ENCODE measurements around the gene AHNAK.

AHNAK gene

GRCh38 chr11:62430425-62430824 lies 116.2 kb downstream of the AHNAK start:
- H3K4me3 ChIP-seq (ENCODE audit: low read depth, low read length) = no peak overlapping the region
- no peak for TF ChIP-seq CTCF (IDR thresholded peaks at IDR 0.05; ENCODE audit: control insufficient read depth, extremely low read depth, insufficient read depth)

GRCh38 chr11:62428871-62429560 lies 117.6 kb downstream of the AHNAK start:
- no peak for TF ChIP-seq CTCF (IDR thresholded peaks at IDR 0.05; ENCODE audit: control insufficient read depth, extremely low read depth, insufficient read depth)

More at GRCh38 chr11:62430425-62430824, 116.2 kb downstream of the AHNAK start:
- no peak for DNase-seq (ENCODE audit: low read depth)

GRCh38 chr11:62427630-62428233 lies 118.9 kb downstream of the AHNAK start:
- TF ChIP-seq CTCF (IDR thresholded peaks at IDR 0.05; ENCODE audit: control insufficient read depth, extremely low read depth, insufficient read depth) = no peak
- H3K4me3 ChIP-seq (ENCODE audit: low read depth, low read length) = no peak overlapping the region
- no peak for DNase-seq (ENCODE audit: low read depth)

More at GRCh38 chr11:62428871-62429560, 117.6 kb downstream of the AHNAK start:
- no peak for DNase-seq (ENCODE audit: low read depth)
- no peak overlapping the region for H3K4me3 ChIP-seq (ENCODE audit: low read depth, low read length)

GRCh38 chr11:62423012-62423411 lies 123.6 kb downstream of the AHNAK start:
- no peak for TF ChIP-seq CTCF (IDR thresholded peaks at IDR 0.05; ENCODE audit: control insufficient read depth, extremely low read depth, insufficient read depth)
- no peak overlapping the region for H3K4me3 ChIP-seq (ENCODE audit: low read depth, low read length)
- DNase-seq (ENCODE audit: low read depth) = no peak

GRCh38 chr11:62421996-62422395 lies 124.6 kb downstream of the AHNAK start:
- TF ChIP-seq CTCF (IDR thresholded peaks at IDR 0.05; ENCODE audit: control insufficient read depth, extremely low read depth, insufficient read depth) = no peak
- no peak for DNase-seq (ENCODE audit: low read depth)
- H3K4me3 ChIP-seq (ENCODE audit: low read depth, low read length) = no peak overlapping the region

GRCh38 chr11:62420882-62421281 lies 125.7 kb downstream of the AHNAK start:
- no peak for DNase-seq (ENCODE audit: low read depth)
- no peak for TF ChIP-seq CTCF (IDR thresholded peaks at IDR 0.05; ENCODE audit: control insufficient read depth, extremely low read depth, insufficient read depth)
- no peak overlapping the region for H3K4me3 ChIP-seq (ENCODE audit: low read depth, low read length)

Measured in LNCaP clone FGC (cell line).